Thoracic aorta (tissue), 2 donors: ENCODE data around the gene CCDC182. TPM values are rescaled to one million over a fixed set of nuclear protein-coding genes. Genes with fewer than 3 reads are reported as not detected.

Source experiments
- ATAC-seq: fragments of 150-250 bp; one replicate; pipeline ENCODE4 v1.8.0; 2017; ENCODE audit warnings: low read depth; ENCODE audit not compliant: insufficient number of reproducible peaks, low FRiP score
- DNase-seq: peaks from one replicate; pipeline ENCODE4 v3.0.0-alpha.2; 2020; ENCODE audit warnings: low spot score
- H3K27ac ChIP-seq, 2 donors: fragments of 200-600 bp; sonication (generic); 1 replicate in 1 of 2; 2 replicates in 1 of 2; pipeline ENCODE4 v1.5.1; 2016; ENCODE audit warnings: mild to moderate bottlenecking in 2 of 2, moderate library complexity in 2 of 2
- H3K27me3 ChIP-seq: fragments of 200-600 bp; sonication (generic); replicated peaks from 2 replicates; pipeline ENCODE4 v1.6.0; 2016; ENCODE audit warnings: mild to moderate bottlenecking; ENCODE audit not compliant: insufficient read depth
- H3K36me3 ChIP-seq: fragments of 200-600 bp; sonication (generic); one replicate; pipeline ENCODE4 v1.5.1; 2016
- H3K4me1 ChIP-seq, 2 donors: fragments of 200-600 bp; sonication (generic); 1 replicate in 1 of 2; 2 replicates in 1 of 2; pipeline versions ENCODE4 v1.5.1 to v1.6.0; 2016; ENCODE audit warnings: low read depth in 2 of 2, mild to moderate bottlenecking in 1 of 2; ENCODE audit not compliant: control insufficient read depth in 1 of 2
- H3K4me3 ChIP-seq: fragments of 200-600 bp; sonication (generic); 2 replicates; pipeline ENCODE4 v1.5.1; 2016; ENCODE audit warnings: mild to moderate bottlenecking
- H3K9me3 ChIP-seq: fragments of 200-600 bp; sonication (generic); 2 replicates; pipeline ENCODE4 v1.5.1; 2016
- CTCF ChIP-seq: fragments of 200-600 bp; sonication (generic); IDR thresholded peaks from one replicate; pipeline ENCODE4 v1.5.1; 2019; ENCODE audit warnings: antibody characterized with exemption
- total RNA-seq, 2 donors: library from RNA; depleted of rRNA; stranded (reverse); fragments of >200 nt; gene quantifications; one replicate each; pipeline versions ENCODE4 v1.1.0 to v1.2.3, GENCODE V29; 2016

CCDC182 gene
- total RNA-seq, 2 donors from 2014 or later: not detected

DNA sequence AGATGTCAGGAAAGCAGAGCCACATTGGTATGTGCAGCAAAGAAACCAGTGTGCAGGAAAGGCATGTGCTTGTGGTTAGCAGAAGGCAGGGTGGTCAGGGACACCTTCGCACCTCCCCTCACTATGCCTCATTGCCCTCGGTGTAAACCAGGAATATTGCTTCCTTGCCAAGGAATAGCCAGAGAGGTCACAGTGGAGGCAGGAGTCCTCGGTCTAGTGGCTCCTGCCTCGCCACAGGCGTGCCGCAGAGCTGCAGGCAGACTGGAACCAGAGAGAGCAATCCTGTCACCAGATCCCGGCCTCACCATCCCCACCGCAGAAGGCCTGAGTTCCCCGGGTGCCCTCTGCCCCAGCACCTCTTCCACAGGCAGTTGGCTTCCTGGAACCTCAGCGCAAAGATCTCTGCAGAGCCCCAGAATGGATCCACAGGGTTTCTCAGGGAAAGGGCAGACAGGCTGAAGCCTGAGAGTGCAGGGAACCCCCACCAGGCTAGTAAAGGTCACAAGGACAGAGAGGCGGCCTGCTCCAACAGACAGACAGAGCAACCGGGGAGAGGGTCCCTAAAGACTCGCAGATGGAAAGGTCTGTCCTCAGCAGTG, 21.6 kb downstream of the CCDC182 start:
- Histone ChIP-seq H3K4me3 (no peak overlapping the region), H3K9me3 (no peaks in the 10 kb centered on the region), H3K27me3 (no peaks in the 10 kb centered on the region), H3K27ac (no peak overlapping the region), H3K4me1 (no peaks in the 10 kb centered on the region), H3K36me3 (no peaks in the 10 kb centered on the region)
- ATAC-seq (no peak), DNase-seq (no peak)
- TF ChIP-seq CTCF: no peak

- Histone ChIP-seq H3K27me3 (no peaks in the 10 kb centered on the region), H3K27ac (no peak overlapping the region), H3K36me3 (no peaks in the 10 kb centered on the region), H3K4me1 (no peaks in the 10 kb centered on the region), H3K9me3 (no peaks in the 10 kb centered on the region), H3K4me3 (no peak overlapping the region)
- DNase-seq (no peak), ATAC-seq (no peak)
- TF ChIP-seq CTCF: no peak
Measured at GRCh38 chr17:57722704-57723043, 22.4 kb downstream of the CCDC182 start.

DNA sequence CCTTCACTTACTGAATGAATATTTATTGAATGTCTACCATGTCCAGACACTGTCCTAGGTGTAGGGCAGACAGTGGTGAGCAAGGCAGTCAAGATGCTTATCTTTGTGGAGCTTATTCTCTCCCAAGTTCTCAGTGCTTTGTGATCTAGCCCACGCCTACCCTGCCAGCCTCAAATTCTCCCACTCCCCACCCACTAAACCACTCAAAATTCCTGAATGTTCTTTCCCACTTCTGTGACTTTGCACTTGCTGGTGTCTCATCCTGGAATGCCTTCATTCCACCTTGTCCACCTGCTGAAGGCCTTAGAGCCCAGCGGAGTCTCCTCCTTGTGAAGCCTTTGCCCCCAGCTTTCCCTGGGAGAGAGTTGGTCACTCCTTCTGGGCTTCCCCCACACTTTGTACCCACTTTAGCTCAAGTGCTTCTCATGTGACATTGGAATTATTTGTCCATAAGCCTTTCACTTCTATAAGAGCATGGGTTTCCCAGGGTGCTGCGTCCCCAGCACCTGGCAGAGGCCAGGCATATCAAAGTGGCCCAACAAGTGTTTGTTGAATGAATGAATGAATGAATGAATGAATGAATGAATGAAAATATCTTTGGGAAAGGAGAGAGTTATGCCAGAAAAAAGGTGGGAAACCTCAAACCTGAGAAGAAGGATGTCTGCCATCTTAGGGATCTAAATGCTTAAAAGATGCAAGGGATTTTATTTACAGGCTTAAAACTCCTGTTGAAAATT, 23.0 kb downstream of the CCDC182 start:
- no peak for TF ChIP-seq CTCF
- Histone ChIP-seq H3K4me1 (no peaks in the 10 kb centered on the region), H3K27ac (no peak overlapping the region), H3K36me3 (no peaks in the 10 kb centered on the region), H3K4me3 (no peak overlapping the region), H3K9me3 (no peaks in the 10 kb centered on the region), H3K27me3 (no peaks in the 10 kb centered on the region)
- ATAC-seq (no peak), DNase-seq (no peak)

DNA sequence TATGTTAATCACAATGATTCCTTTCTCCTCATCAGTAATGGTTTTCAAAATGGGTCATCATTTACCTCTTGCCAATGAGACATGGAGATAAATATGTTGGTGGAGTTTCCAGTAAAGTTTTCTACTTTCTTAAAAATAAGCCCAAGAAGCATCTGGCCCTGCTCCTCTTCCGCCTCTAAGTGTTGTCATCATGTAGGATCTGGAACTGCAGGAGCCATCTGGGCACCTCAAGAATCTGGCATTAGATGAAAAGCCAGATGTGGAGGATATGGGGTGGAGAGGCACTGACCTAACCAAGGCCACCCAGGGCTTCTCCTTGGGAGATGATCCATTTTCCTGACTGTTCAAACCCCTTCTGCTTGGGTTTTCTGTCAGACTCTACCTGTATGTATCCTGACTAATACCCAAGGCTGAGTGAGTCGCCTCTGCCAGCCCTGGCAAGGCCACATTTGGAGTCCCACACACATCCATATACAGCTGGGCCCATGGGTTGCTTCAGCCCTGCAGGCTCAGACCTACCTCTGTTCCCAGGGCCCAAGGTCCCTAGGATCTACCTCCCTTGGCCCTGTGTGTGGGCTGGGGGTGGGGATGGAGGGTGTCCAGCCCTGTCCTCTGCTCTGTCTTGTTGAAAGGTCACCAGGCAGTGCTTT, 24.6 kb downstream of the CCDC182 start:
- Histone ChIP-seq H3K9me3 (no peaks in the 10 kb centered on the region), H3K4me3 (no peak overlapping the region), H3K27ac (no peak overlapping the region), H3K36me3 (no peaks in the 10 kb centered on the region), H3K4me1 (no peaks in the 10 kb centered on the region), H3K27me3 (no peaks in the 10 kb centered on the region)
- no peak for TF ChIP-seq CTCF
- no peak for ATAC-seq
- DNase-seq: no peak

DNA sequence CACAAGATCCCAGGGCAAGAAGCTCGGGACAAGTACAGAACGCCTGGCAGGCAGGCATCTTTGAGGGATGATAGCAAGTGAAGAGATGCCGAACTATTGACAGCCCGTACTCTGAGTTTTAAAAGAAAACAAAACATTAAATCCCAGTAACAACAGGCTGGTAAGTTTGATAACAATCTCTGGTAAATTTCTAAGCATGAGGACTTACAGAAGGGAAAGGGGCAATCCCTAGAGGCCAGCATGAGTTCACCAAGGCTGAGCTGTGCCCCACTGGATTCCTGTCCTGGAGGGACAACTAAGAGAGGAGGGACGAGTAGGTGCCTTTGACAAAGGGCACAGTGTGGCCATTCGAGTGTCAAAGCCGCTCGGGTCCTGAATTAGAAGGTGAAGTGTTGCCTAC, 26.2 kb downstream of the CCDC182 start:
- no peaks in the 10 kb centered on the region for H3K9me3 ChIP-seq
- no peaks in the 10 kb centered on the region for H3K27me3 ChIP-seq
- H3K27ac ChIP-seq: no peak overlapping the region
- no peak for DNase-seq
- no peak for TF ChIP-seq CTCF
- H3K36me3 ChIP-seq: no peaks in the 10 kb centered on the region
- ATAC-seq: no peak
- H3K4me3 ChIP-seq: no peak overlapping the region
- H3K4me1 ChIP-seq: no peaks in the 10 kb centered on the region
